Measurements from ENCODE around the gene CDCA7. TPM values are rescaled to one million over a fixed set of nuclear protein-coding genes. Genes with fewer than 3 reads are reported as not detected.

CDCA7 gene
- total and polyA plus RNA-seq, 2 of the 13 experiments (the other 11 are each of a cell fraction or from before 2014, with no cell fraction given), result 46.2 to 57.8 TPM

DNA sequence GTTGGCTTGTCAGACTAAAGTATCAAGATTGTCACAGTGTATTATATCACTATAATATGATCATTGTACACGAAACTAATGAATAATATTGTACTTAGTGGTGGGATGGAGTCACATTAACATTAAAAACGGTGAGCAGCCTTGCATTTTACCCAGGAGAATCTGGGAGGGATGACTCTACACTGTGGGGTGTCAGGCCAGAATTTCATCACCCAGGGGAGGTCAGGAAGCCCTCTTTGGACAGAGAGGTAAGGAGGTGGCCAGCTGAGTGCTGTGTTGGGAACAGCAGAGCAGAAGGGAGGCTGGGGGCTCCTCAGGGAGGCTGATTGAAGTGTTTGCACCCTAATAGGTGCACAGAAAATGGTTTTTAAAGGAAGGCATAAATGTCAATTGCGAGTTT lies 33.0 kb downstream of the CDCA7 start:
- H3K4me2 ChIP-seq (ENCODE audit: low read depth, low read length), result no peak overlapping the region
- intact Hi-C loops (cut with micrococcal nuclease; ENCODE audit: unreplicated experiment) (no loop called here), in situ Hi-C loops (cut with HindIII; ENCODE audit: extremely low pct_ligation_motif_present, low pct_unique_long_range_greater_than_20kb) (no loop called here)
- WGBS (ENCODE audit: low lambda C conversion rate), result 4% methylated on average over 3 of the region's 3 CpGs
- no peaks in the 10 kb centered on the region for H3K4me1 ChIP-seq (ENCODE audit: insufficient read depth, low read length)
- no peaks in the 10 kb centered on the region for H3K79me2 ChIP-seq (ENCODE audit: insufficient read depth, low read length)
- CTCF ChIA-PET (ENCODE audit: low intra/inter-chr PET ratio, low total read pairs), result no interaction called here
- FAIRE-seq (no peak), DNase-seq (ENCODE audit: low spot score) (no peak), ATAC-seq (no peak)
- no peaks in the 10 kb centered on the region for H3K9me3 ChIP-seq (ENCODE audit: low read length)
- H4K20me1 ChIP-seq (ENCODE audit: insufficient read depth, low read length), result no peaks in the 10 kb centered on the region
- no peak overlapping the region for H3K27ac ChIP-seq (ENCODE audit: extremely low read length, insufficient read depth, low read length)
- POLR2A ChIA-PET, result no interaction called here
- TF ChIP-seq, protein P1, sequence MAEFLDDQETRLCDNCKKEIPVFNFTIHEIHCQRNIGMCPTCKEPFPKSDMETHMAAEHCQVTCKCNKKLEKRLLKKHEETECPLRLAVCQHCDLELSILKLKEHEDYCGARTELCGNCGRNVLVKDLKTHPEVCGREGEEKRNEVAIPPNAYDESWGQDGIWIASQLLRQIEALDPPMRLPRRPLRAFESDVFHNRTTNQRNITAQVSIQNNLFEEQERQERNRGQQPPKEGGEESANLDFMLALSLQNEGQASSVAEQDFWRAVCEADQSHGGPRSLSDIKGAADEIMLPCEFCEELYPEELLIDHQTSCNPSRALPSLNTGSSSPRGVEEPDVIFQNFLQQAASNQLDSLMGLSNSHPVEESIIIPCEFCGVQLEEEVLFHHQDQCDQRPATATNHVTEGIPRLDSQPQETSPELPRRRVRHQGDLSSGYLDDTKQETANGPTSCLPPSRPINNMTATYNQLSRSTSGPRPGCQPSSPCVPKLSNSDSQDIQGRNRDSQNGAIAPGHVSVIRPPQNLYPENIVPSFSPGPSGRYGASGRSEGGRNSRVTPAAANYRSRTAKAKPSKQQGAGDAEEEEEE (CRISPR knock-in tag; IDR thresholded peaks at IDR 0.05; ENCODE audit: borderline replicate concordance), result no peak
- TF ChIP-seq ZNF30 (CRISPR knock-in tag; IDR thresholded peaks at IDR 0.05), result no peak
- TF ChIP-seq, protein P2, sequence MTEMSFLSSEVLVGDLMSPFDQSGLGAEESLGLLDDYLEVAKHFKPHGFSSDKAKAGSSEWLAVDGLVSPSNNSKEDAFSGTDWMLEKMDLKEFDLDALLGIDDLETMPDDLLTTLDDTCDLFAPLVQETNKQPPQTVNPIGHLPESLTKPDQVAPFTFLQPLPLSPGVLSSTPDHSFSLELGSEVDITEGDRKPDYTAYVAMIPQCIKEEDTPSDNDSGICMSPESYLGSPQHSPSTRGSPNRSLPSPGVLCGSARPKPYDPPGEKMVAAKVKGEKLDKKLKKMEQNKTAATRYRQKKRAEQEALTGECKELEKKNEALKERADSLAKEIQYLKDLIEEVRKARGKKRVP (CRISPR knock-in tag; IDR thresholded peaks at IDR 0.05), result no peak
- TF ChIP-seq, protein P3, sequence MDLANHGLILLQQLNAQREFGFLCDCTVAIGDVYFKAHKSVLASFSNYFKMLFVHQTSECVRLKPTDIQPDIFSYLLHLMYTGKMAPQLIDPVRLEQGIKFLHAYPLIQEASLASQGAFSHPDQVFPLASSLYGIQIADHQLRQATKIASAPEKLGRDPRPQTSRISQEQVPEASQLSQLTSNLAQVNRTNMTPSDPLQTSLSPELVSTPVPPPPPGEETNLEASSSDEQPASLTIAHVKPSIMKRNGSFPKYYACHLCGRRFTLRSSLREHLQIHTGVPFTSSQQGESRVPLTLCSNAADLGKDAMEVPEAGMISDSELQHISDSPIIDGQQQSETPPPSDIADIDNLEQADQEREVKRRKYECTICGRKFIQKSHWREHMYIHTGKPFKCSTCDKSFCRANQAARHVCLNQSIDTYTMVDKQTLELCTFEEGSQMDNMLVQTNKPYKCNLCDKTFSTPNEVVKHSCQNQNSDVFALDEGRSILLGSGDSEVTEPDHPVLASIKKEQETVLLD (CRISPR knock-in tag; IDR thresholded peaks at IDR 0.05; ENCODE audit: low read depth), result no peak
- TF ChIP-seq TARDBP (CRISPR knock-in tag; IDR thresholded peaks at IDR 0.05), result no peak
- TF ChIP-seq, protein P4, sequence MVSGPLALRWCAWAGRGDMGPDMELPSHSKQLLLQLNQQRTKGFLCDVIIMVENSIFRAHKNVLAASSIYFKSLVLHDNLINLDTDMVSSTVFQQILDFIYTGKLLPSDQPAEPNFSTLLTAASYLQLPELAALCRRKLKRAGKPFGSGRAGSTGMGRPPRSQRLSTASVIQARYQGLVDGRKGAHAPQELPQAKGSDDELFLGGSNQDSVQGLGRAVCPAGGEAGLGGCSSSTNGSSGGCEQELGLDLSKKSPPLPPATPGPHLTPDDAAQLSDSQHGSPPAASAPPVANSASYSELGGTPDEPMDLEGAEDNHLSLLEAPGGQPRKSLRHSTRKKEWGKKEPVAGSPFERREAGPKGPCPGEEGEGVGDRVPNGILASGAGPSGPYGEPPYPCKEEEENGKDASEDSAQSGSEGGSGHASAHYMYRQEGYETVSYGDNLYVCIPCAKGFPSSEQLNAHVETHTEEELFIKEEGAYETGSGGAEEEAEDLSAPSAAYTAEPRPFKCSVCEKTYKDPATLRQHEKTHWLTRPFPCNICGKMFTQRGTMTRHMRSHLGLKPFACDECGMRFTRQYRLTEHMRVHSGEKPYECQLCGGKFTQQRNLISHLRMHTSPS (CRISPR knock-in tag; IDR thresholded peaks at IDR 0.05; ENCODE audit: low read depth), result no peak
- no peak for TF ChIP-seq GABPA (IDR thresholded peaks at IDR 0.05; ENCODE audit: low read depth, low read length)
- no peak for TF ChIP-seq GABPA (CRISPR knock-in tag; IDR thresholded peaks at IDR 0.05; ENCODE audit: low read depth)
- no peak for TF ChIP-seq AKAP8 (CRISPR knock-in tag; IDR thresholded peaks at IDR 0.05)
- TF ChIP-seq, protein P5, sequence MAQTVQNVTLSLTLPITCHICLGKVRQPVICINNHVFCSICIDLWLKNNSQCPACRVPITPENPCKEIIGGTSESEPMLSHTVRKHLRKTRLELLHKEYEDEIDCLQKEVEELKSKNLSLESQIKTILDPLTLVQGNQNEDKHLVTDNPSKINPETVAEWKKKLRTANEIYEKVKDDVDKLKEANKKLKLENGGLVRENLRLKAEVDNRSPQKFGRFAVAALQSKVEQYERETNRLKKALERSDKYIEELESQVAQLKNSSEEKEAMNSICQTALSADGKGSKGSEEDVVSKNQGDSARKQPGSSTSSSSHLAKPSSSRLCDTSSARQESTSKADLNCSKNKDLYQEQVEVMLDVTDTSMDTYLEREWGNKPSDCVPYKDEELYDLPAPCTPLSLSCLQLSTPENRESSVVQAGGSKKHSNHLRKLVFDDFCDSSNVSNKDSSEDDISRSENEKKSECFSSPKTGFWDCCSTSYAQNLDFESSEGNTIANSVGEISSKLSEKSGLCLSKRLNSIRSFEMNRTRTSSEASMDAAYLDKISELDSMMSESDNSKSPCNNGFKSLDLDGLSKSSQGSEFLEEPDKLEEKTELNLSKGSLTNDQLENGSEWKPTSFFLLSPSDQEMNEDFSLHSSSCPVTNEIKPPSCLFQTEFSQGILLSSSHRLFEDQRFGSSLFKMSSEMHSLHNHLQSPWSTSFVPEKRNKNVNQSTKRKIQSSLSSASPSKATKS (CRISPR knock-in tag; IDR thresholded peaks at IDR 0.05), result no peak
- no peak for TF ChIP-seq ZNF569 (CRISPR knock-in tag; IDR thresholded peaks at IDR 0.05; ENCODE audit: borderline replicate concordance)
- no peak for TF ChIP-seq ZNF160 (CRISPR knock-in tag; IDR thresholded peaks at IDR 0.05)
- no peak for TF ChIP-seq TRIM24 (CRISPR knock-in tag; IDR thresholded peaks at IDR 0.05)
- no peak overlapping the region for H2AFZ ChIP-seq (ENCODE audit: low read length)
- BruUV-seq (replicated peaks), result no TSS peak
- no peak overlapping the region for H3K4me3 ChIP-seq (replicated peaks in 1 of 3; ENCODE audit: insufficient read depth in 1 of 3, low read depth in 2 of 3, low read length in 3 of 3)
- no peaks in the 10 kb centered on the region for H3K27me3 ChIP-seq (ENCODE audit: control insufficient read depth in 1 of 2, insufficient read depth in 2 of 2, low read length in 2 of 2)
- H3K36me3 ChIP-seq (replicated peaks in 1 of 2; ENCODE audit: control insufficient read depth in 1 of 2, insufficient read depth in 2 of 2, low read length in 2 of 2), result no peaks in the 10 kb centered on the region
- no peak overlapping the region for H3K9ac ChIP-seq (ENCODE audit: insufficient read depth, low read depth, low read length)

Measured in HepG2 (cell line).